ENCODE results near the gene GALR2.

- TF ChIP-seq CTCF (IDR thresholded peaks at IDR 0.05 in 2 of 3, conservative IDR thresholded peaks at IDR 0.05 in 1 of 3; ENCODE audit: insufficient read depth in 2 of 3, low read depth in 1 of 3, low read length in 3 of 3), result no peak
- no peak for TF ChIP-seq EP300 (IDR thresholded peaks at IDR 0.05; ENCODE audit: low read length)
- TF ChIP-seq ELK1 (CRISPR knock-in tag; IDR thresholded peaks at IDR 0.05), result no peak
- no peak for TF ChIP-seq FOXM1 (IDR thresholded peaks at IDR 0.05; ENCODE audit: low read depth)
- TF ChIP-seq FOXM1 (CRISPR knock-in tag; IDR thresholded peaks at IDR 0.05; ENCODE audit: low read depth), result no peak
- TF ChIP-seq DLX4 (CRISPR knock-in tag; IDR thresholded peaks at IDR 0.05), result no peak
- no peak for TF ChIP-seq TCF7 (IDR thresholded peaks at IDR 0.05; ENCODE audit: borderline replicate concordance)
Observed at GRCh38 chr17:76036497-76037261, 37.9 kb upstream of the GALR2 start.

All from K562 (cell line).